Natural killer cell (primary cell): Measurements from ENCODE around the gene IGFBP7. TPM values are rescaled to one million over a fixed set of nuclear protein-coding genes. Genes with fewer than 3 reads are reported as not detected.

Source experiments
- ATAC-seq, 3 donors: fragments of 150-1000 bp in 2 of 3; fragments of 200-7000 bp in 1 of 3; cut with Tn5 transposase; 1 replicate in 1 of 3; 2 replicates in 2 of 3; pipeline ENCODE4 v1.10.0; 2021; ENCODE audit warnings: mild to moderate bottlenecking in 2 of 3, moderate library complexity in 2 of 3
- DNase-seq, 2 donors: peaks; one replicate each; pipeline versions ENCODE4 v3.0.0 to v3.0.0-alpha.2; 2013 to 2021; ENCODE audit warnings: mixed read lengths in 1 of 2
- H3K27ac ChIP-seq: one replicate; pipeline ENCODE4 v1.5.1; 2013; ENCODE audit warnings: mild to moderate bottlenecking, low read length
- H3K27me3 ChIP-seq: one replicate; pipeline ENCODE4 v1.6.1; 2013; ENCODE audit warnings: low read length; ENCODE audit not compliant: control insufficient read depth, insufficient read depth
- H3K36me3 ChIP-seq: one replicate; pipeline ENCODE4 v1.6.1; 2013; ENCODE audit warnings: low read length; ENCODE audit not compliant: control insufficient read depth, insufficient read depth
- H3K4me1 ChIP-seq: one replicate; pipeline ENCODE4 v1.6.1; 2013; ENCODE audit warnings: low read length; ENCODE audit not compliant: control insufficient read depth, insufficient read depth
- H3K4me3 ChIP-seq: one replicate; pipeline ENCODE4 v1.5.1; 2013; ENCODE audit warnings: low read length
- H3K9me3 ChIP-seq: one replicate; pipeline ENCODE4 v1.6.1; 2013; ENCODE audit warnings: low read length; ENCODE audit not compliant: control insufficient read depth, insufficient read depth
- H3K27ac Mint-ChIP-seq, 2 donors: one replicate each; pipeline ENCODE4 v1.8.0; 2022; ENCODE audit warnings: mild to moderate bottlenecking in 2 of 2, mixed read lengths in 2 of 2, moderate library complexity in 1 of 2
- H3K27me3 Mint-ChIP-seq, 2 donors: one replicate each; pipeline ENCODE4 v1.8.0; 2022; ENCODE audit warnings: low read depth in 2 of 2, mixed read lengths in 2 of 2
- H3K36me3 Mint-ChIP-seq: one replicate; pipeline ENCODE4 v1.8.0; 2022; ENCODE audit warnings: mixed read lengths
- H3K4me1 Mint-ChIP-seq, 2 donors: one replicate each; pipeline ENCODE4 v1.8.0; 2022; ENCODE audit warnings: mixed read lengths in 2 of 2
- H3K4me3 Mint-ChIP-seq: one replicate; pipeline ENCODE4 v1.8.0; 2022; ENCODE audit warnings: mild to moderate bottlenecking, moderate library complexity, mixed read lengths
- H3K9me3 Mint-ChIP-seq, 2 donors: one replicate each; pipeline ENCODE4 v1.8.0; 2022; ENCODE audit warnings: mixed read lengths in 2 of 2
- CTCF ChIP-seq: fragments of 200-600 bp; IDR thresholded peaks from one replicate; pipeline ENCODE4 v1.8.0; 2022; ENCODE audit warnings: antibody characterized with exemption
- WGBS: methylation state at CpG from one replicate; pipeline ENCODE4 v1.1.7; 2013; ENCODE audit warnings: missing lambda C conversion rate; ENCODE audit not compliant: insufficient coverage; 5-methylcytosine and 5-hydroxymethylcytosine counted together
- intact Hi-C: fragments of 100-400 bp; cut with micrococcal nuclease; formaldehyde crosslinking; loops from one replicate; pipeline ENCODE4 v1.14.2; 2022
- total RNA-seq, 4 donors: library from RNA; stranded (reverse); fragments of 120-200 nt in 1 of 4; gene quantifications; one replicate each; pipeline versions ENCODE4 v1.2.3 to v1.2.4, GENCODE V29; 2013 to 2022

Gene IGFBP7
- total RNA-seq, 3 donors from 2014 or later (not counting 1 experiment from before 2014, with no cell fraction given): 88.8 to 107 (median 101) TPM

GRCh38 chr4:57122959-57123358 lies 12.8 kb upstream of the IGFBP7 start:
- WGBS: no CpG with 5 or more reads among the region's 1 CpG
- intact Hi-C loops: no loop called here
- H3K9me3 Mint-ChIP-seq: peaks cover 2 to 6% of the 10 kb centered on the region in 2 donors
- H3K27me3 Mint-ChIP-seq: no peaks in the 10 kb centered on the region
- Histone ChIP-seq H3K36me3 (no peaks in the 10 kb centered on the region), H3K27me3 (no peaks in the 10 kb centered on the region), H3K4me1 (no peaks in the 10 kb centered on the region), H3K27ac (no peak overlapping the region), H3K9me3 (peaks cover 3% of the 10 kb centered on the region), H3K4me3 (no peak overlapping the region)
- ATAC-seq: no peak
- no peak for TF ChIP-seq CTCF
- peaks cover 7% of the 10 kb centered on the region for H3K36me3 Mint-ChIP-seq
- H3K4me3 Mint-ChIP-seq: no peak overlapping the region
- DNase-seq: no peak
- H3K27ac Mint-ChIP-seq: no peak overlapping the region
- H3K4me1 Mint-ChIP-seq: peaks cover 6 to 17% of the 10 kb centered on the region in 2 donors

- peak in 2 of 3 donors; percentile 34 to 56 for ATAC-seq
- H3K4me3 Mint-ChIP-seq: no peak overlapping the region
- no peaks in the 10 kb centered on the region for H3K9me3 ChIP-seq
- no peaks in the 10 kb centered on the region for H3K27me3 Mint-ChIP-seq
- no peaks in the 10 kb centered on the region for H3K36me3 ChIP-seq
- TF ChIP-seq CTCF: no peak
- WGBS: 94% methylated on average over 8 of the region's 8 CpGs
- no peak overlapping the region for H3K27ac ChIP-seq
- intact Hi-C loops: no loop called here
- peaks cover 27 to 48% of the 10 kb centered on the region in 2 donors for H3K4me1 Mint-ChIP-seq
- no peak for DNase-seq
- H3K4me3 ChIP-seq: no peak overlapping the region
- H3K4me1 ChIP-seq: no peaks in the 10 kb centered on the region
- H3K36me3 Mint-ChIP-seq: no peaks in the 10 kb centered on the region
- H3K27ac Mint-ChIP-seq: no peak overlapping the region
- H3K9me3 Mint-ChIP-seq: no peaks in the 10 kb centered on the region
- H3K27me3 ChIP-seq: no peaks in the 10 kb centered on the region
These were observed 9.0 kb upstream of the IGFBP7 start for GRCh38 chr4:57119054-57119651.

GRCh38 chr4:57117491-57117890 lies 7.3 kb upstream of the IGFBP7 start:
- Histone ChIP-seq H3K27me3 (no peaks in the 10 kb centered on the region), H3K4me3 (no peak overlapping the region), H3K4me1 (peaks cover 2% of the 10 kb centered on the region), H3K9me3 (no peaks in the 10 kb centered on the region), H3K36me3 (no peaks in the 10 kb centered on the region), H3K27ac (no peak overlapping the region)
- no peaks in the 10 kb centered on the region for H3K27me3 Mint-ChIP-seq
- H3K4me3 Mint-ChIP-seq: no peak overlapping the region
- no peaks in the 10 kb centered on the region for H3K9me3 Mint-ChIP-seq
- ATAC-seq (no peak), DNase-seq (no peak)
- WGBS: 48% methylated on average over 2 of the region's 2 CpGs
- H3K27ac Mint-ChIP-seq: no peak overlapping the region
- H3K36me3 Mint-ChIP-seq: no peaks in the 10 kb centered on the region
- peaks cover 41 to 58% of the 10 kb centered on the region in 2 donors for H3K4me1 Mint-ChIP-seq
- intact Hi-C loops: no loop called here
- TF ChIP-seq CTCF: no peak

- Histone ChIP-seq H3K9me3 (no peaks in the 10 kb centered on the region), H3K27me3 (no peaks in the 10 kb centered on the region), H3K4me1 (peaks cover 12% of the 10 kb centered on the region), H3K27ac (no peak overlapping the region), H3K4me3 (no peak overlapping the region), H3K36me3 (no peaks in the 10 kb centered on the region)
- no peak for TF ChIP-seq CTCF
- no peaks in the 10 kb centered on the region for H3K9me3 Mint-ChIP-seq
- peak overlapping the region in 1 of 2 donors; percentile 31 for H3K27ac Mint-ChIP-seq
- no peak for DNase-seq
- no peaks in the 10 kb centered on the region for H3K27me3 Mint-ChIP-seq
- peak in 1 of 3 donors; percentile 43 for ATAC-seq
- no peaks in the 10 kb centered on the region for H3K36me3 Mint-ChIP-seq
- H3K4me3 Mint-ChIP-seq: no peak overlapping the region
- intact Hi-C loops: no loop called here
- 38% methylated on average over 3 of the region's 3 CpGs for WGBS
- peaks cover 54 to 71% of the 10 kb centered on the region in 2 donors for H3K4me1 Mint-ChIP-seq
These were observed 6.1 kb upstream of the IGFBP7 start for GRCh38 chr4:57116245-57116644.
